UCSD-AML1 (cell line): Measurements from ENCODE around the gene BCL11A.

Source experiments
- DNase-seq: peaks from one replicate; lab custom pipeline; 2025; ENCODE audit not compliant: unreplicated experiment; lab: John Stamatoyannopoulos, UW

The BCL11A gene

GRCh38 chr2:60487174-60487573 is 66.3 kb downstream of the BCL11A start:
- DNase-seq = no peak

GRCh38 chr2:60486551-60486950 is 66.9 kb downstream of the BCL11A start:
- no peak for DNase-seq

- DNase-seq = no peak
Measured at GRCh38 chr2:60486067-60486466, 67.4 kb downstream of the BCL11A start.

GRCh38 chr2:60485550-60485949 is 67.9 kb downstream of the BCL11A start:
- DNase-seq = no peak

GRCh38 chr2:60485055-60485454 is 68.4 kb downstream of the BCL11A start:
- no peak for DNase-seq

GRCh38 chr2:60484133-60484645 is 69.3 kb downstream of the BCL11A start:
- DNase-seq = no peak

GRCh38 chr2:60483401-60483800 is 70.1 kb downstream of the BCL11A start:
- DNase-seq = no peak

- DNase-seq = no peak
Measured at GRCh38 chr2:60482222-60482621, 71.2 kb downstream of the BCL11A start.

- DNase-seq = no peak
Measured at GRCh38 chr2:60481257-60481656, 72.2 kb downstream of the BCL11A start.

GRCh38 chr2:60480089-60480773 is 73.2 kb downstream of the BCL11A start:
- no peak for DNase-seq

GRCh38 chr2:60479226-60480088 is 74.0 kb downstream of the BCL11A start:
- DNase-seq = no peak

- DNase-seq = no peak
Measured at GRCh38 chr2:60478660-60479059, 74.8 kb downstream of the BCL11A start.

- DNase-seq = no peak
Measured at GRCh38 chr2:60476206-60476954, 77.1 kb downstream of the BCL11A start.

- no peak for DNase-seq
Measured at GRCh38 chr2:60475123-60475830, 78.2 kb downstream of the BCL11A start.

- DNase-seq = no peak
Measured at GRCh38 chr2:60474301-60474700, 79.2 kb downstream of the BCL11A start.

GRCh38 chr2:60473546-60473945 is 79.9 kb downstream of the BCL11A start:
- no peak for DNase-seq

- no peak for DNase-seq
Measured at GRCh38 chr2:60472663-60473289, 80.7 kb downstream of the BCL11A start.

GRCh38 chr2:60472041-60472440 is 81.4 kb downstream of the BCL11A start:
- DNase-seq = no peak

- DNase-seq = no peak
Measured at GRCh38 chr2:60470340-60470739, 83.1 kb downstream of the BCL11A start.

- no peak for DNase-seq
Measured at GRCh38 chr2:60469536-60470317, 83.7 kb downstream of the BCL11A start.
